Measurements from ENCODE around the gene DHX15.

The DHX15 gene

GRCh38 chr4:24584211-24584850 lies at the start of gene DHX15:
Gene DHX15 (minus strand): TSS chr4:24584554. CDS start chr4:24584393, 161 bp downstream.
- DNase-seq = peak; percentile 97
- no peak for TF ChIP-seq GATA1 (IDR thresholded peaks at IDR 0.05; ENCODE audit: low read depth, low read length)
- TF ChIP-seq POLR2A (IDR thresholded peaks at IDR 0.05; ENCODE audit: low read length) = peak; percentile 92

DNA sequence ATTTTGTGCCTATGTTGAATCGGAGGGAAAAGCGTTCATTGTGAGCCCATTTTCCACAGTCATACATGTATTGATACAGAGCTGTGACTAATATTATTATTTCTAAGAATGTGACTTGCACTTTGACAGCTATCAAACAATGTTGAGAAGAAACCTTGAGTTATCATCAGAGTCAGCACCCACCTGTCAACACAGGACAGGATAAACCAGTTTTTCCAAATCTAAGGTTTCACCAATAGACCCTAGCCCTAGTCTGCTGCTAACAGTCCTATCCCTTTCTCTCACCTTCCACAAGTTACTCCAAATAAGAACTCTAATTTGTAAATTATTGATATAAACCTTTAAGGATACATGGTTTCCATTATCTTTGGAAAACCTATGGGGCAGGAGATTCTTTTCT lies 47.7 kb upstream of the DHX15 start:
- TF ChIP-seq GATA1 (IDR thresholded peaks at IDR 0.05; ENCODE audit: low read depth, low read length) (no peak), POLR2A (IDR thresholded peaks at IDR 0.05; ENCODE audit: low read length) (no peak)

GRCh38 chr4:24630937-24631336 lies 46.6 kb upstream of the DHX15 start:
- no peak for DNase-seq
- no peak for TF ChIP-seq POLR2A (IDR thresholded peaks at IDR 0.05; ENCODE audit: low read length)
- TF ChIP-seq GATA1 (IDR thresholded peaks at IDR 0.05; ENCODE audit: low read depth, low read length) = no peak

More for the DNA sequence above, 47.7 kb upstream of the DHX15 start:
- DNase-seq = no peak

DNA sequence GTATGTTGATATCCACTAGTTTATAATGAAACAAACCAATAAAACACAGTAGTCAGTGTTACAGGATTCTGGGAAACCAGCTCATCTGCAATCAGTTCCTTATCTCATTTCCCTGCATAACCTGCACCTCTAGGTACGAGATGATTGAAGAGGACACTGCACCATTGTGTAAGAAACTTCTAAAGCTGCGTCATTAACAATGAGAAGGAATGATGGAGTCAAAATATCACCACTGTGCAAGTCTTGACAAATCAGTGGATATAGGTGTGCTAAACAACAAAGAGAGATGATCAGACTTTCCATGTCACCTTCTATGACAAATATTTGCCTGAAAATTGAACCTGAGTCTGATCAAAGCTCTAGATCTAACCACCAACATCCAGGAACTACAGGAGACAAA lies 40.7 kb upstream of the DHX15 start:
- TF ChIP-seq GATA1 (IDR thresholded peaks at IDR 0.05; ENCODE audit: low read depth, low read length) = no peak
- TF ChIP-seq POLR2A (IDR thresholded peaks at IDR 0.05; ENCODE audit: low read length) = no peak
- DNase-seq = no peak

- TF ChIP-seq GATA1 (IDR thresholded peaks at IDR 0.05; ENCODE audit: low read depth, low read length) (no peak), POLR2A (IDR thresholded peaks at IDR 0.05; ENCODE audit: low read length) (no peak)
- DNase-seq = no peak
Measured at GRCh38 chr4:24624381-24624780, 40.0 kb upstream of the DHX15 start.

GRCh38 chr4:24622146-24622834 lies 37.9 kb upstream of the DHX15 start:
- TF ChIP-seq GATA1 (IDR thresholded peaks at IDR 0.05; ENCODE audit: low read depth, low read length) = no peak
- no peak for TF ChIP-seq POLR2A (IDR thresholded peaks at IDR 0.05; ENCODE audit: low read length)
- no peak for DNase-seq

DNA sequence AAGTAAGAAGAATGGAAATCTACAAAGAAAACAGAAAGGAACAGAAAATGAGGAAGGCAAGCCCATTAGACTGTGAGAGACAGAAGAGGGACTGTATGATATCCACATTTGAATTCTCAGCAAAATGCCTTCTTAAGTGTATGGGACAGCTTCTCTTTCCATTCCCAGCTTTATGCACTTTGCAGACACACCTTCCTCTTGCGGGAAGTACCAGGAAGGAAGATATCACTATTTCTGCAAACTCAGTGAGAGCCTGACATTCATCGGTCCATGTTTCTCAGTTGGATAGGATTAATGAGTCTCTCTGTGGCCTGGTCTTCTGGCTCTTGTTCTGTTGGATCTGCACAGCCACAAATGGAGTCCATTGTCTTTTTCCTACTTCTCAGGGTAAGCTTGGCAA lies 31.6 kb upstream of the DHX15 start:
- DNase-seq = no peak
- TF ChIP-seq GATA1 (IDR thresholded peaks at IDR 0.05; ENCODE audit: low read depth, low read length) (no peak), POLR2A (IDR thresholded peaks at IDR 0.05; ENCODE audit: low read length) (no peak)

GRCh38 chr4:24614881-24615280 lies 30.5 kb upstream of the DHX15 start:
- DNase-seq = no peak
- TF ChIP-seq POLR2A (IDR thresholded peaks at IDR 0.05; ENCODE audit: low read length) (no peak), GATA1 (IDR thresholded peaks at IDR 0.05; ENCODE audit: low read depth, low read length) (no peak)

DNA sequence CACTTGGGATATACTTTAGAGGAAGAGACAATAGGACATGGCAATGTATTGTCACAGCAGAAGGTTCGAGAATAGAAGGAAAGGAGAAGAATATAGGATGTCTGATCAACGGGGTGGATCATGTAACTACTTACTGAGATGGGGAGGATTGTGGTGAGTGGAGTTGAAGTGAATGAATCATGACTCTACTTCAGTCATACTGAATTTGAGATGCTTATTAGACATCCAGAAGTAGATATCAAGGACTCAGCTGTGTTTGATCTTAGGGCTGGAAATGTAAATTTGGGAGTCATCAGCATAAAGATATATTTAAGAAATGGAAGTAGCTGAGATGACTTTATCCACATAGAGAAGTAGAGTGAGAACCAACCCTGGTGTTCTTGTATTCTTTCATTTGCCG lies 29.1 kb upstream of the DHX15 start:
- DNase-seq = no peak
- no peak for TF ChIP-seq GATA1 (IDR thresholded peaks at IDR 0.05; ENCODE audit: low read depth, low read length)
- no peak for TF ChIP-seq POLR2A (IDR thresholded peaks at IDR 0.05; ENCODE audit: low read length)

DNA sequence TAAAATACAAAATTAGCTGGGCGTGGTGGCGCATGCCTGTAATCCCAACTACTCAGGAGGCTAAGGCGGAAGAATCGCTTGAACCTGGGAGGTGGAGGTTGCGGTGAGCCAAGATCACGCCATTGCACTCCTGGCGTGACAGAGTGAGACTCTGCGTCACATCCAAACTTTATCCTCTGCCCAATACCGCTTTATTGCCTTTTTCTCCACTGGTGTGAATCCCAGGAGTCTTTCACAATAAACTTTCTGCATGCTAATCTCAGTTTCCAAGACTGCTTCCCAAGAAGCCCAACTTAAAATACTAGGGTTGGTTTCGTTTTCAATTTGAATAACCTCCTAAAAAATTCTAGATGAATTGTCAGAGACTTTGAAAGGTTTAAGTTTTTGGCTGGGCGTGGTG lies 27.2 kb upstream of the DHX15 start:
- TF ChIP-seq GATA1 (IDR thresholded peaks at IDR 0.05; ENCODE audit: low read depth, low read length) (no peak), POLR2A (IDR thresholded peaks at IDR 0.05; ENCODE audit: low read length) (no peak)

GRCh38 chr4:24607334-24607733 lies 23.0 kb upstream of the DHX15 start:
- TF ChIP-seq GATA1 (IDR thresholded peaks at IDR 0.05; ENCODE audit: low read depth, low read length) (no peak), POLR2A (IDR thresholded peaks at IDR 0.05; ENCODE audit: low read length) (no peak)
- no peak for DNase-seq

More for the DNA sequence above, 27.2 kb upstream of the DHX15 start:
- DNase-seq = no peak

- no peak for DNase-seq
- no peak for TF ChIP-seq POLR2A (IDR thresholded peaks at IDR 0.05; ENCODE audit: low read length)
- TF ChIP-seq GATA1 (IDR thresholded peaks at IDR 0.05; ENCODE audit: low read depth, low read length) = no peak
Measured at GRCh38 chr4:24605216-24605615, 20.9 kb upstream of the DHX15 start.

DNA sequence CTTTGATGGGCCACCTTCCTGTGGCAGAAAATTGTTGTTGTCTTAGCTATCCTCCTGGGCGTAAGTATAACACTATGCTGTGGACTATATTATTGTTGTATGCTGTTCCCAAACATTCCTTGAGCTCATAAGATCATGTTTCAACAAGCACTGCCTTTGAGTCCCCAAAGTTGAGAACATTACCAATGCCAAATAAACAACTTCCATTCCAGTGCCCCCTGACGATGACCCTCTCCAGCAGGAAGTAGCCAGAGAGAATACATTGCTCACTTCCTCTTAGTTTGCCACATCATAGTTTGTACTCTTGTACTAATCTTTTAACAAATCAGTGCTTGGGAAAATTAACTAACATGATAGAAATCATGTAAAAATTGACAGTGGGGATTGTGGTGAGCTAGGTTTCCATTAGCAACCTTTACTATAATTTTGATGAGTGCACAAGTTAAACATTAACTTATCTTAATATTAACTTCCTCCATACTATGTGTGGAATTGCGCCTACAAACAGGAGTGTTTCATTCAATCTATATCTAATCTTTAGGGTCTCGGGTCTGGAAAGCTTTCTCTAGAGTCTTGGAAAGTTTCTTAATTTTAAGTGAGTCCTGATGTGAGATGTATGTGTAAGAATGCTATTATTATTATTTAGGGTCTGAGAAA lies 20.3 kb upstream of the DHX15 start:
- DNase-seq = no peak

GRCh38 chr4:24603343-24603742 lies 19.0 kb upstream of the DHX15 start:
- DNase-seq = no peak

More for the DNA sequence above, 20.3 kb upstream of the DHX15 start:
- TF ChIP-seq GATA1 (IDR thresholded peaks at IDR 0.05; ENCODE audit: low read depth, low read length) (no peak), POLR2A (IDR thresholded peaks at IDR 0.05; ENCODE audit: low read length) (no peak)

More at GRCh38 chr4:24603343-24603742, 19.0 kb upstream of the DHX15 start:
- no peak for TF ChIP-seq POLR2A (IDR thresholded peaks at IDR 0.05; ENCODE audit: low read length)
- TF ChIP-seq GATA1 (IDR thresholded peaks at IDR 0.05; ENCODE audit: low read depth, low read length) = no peak
